Neural progenitor cell (in vitro differentiated cells): Measurements from ENCODE around the gene SLC2A5. TPM values are rescaled to one million over a fixed set of nuclear protein-coding genes. Genes with fewer than 3 reads are reported as not detected.

ENCODE experiments used
- DNase-seq: peaks from one replicate; pipeline ENCODE4 v3.0.0-alpha.2; 2016; ENCODE audit warnings: low spot score
- H2AFZ ChIP-seq: fragments of 200-600 bp; sonication (generic); replicated peaks from 2 replicates; pipeline ENCODE4 v1.6.1; 2016; ENCODE audit warnings: antibody characterized with exemption
- H3F3A ChIP-seq: fragments of 200-600 bp; sonication (generic); 2 replicates; pipeline ENCODE4 v1.6.1; 2016; ENCODE audit warnings: antibody characterized with exemption, low read depth
- H3K27ac ChIP-seq: fragments of 200-600 bp; sonication (generic); 2 replicates; pipeline ENCODE4 v1.5.1; 2016; ENCODE audit warnings: mild to moderate bottlenecking
- H3K27me3 ChIP-seq: fragments of 200-600 bp; sonication (generic); 2 replicates; pipeline ENCODE4 v1.6.1; 2016; ENCODE audit warnings: mild to moderate bottlenecking, moderate library complexity
- H3K36me3 ChIP-seq: fragments of 200-600 bp; sonication (generic); 2 replicates; pipeline ENCODE4 v1.5.1; 2016
- H3K4me1 ChIP-seq: fragments of 200-600 bp; sonication (generic); 2 replicates; pipeline ENCODE4 v1.6.1; 2016; ENCODE audit warnings: mixed run types
- H3K4me2 ChIP-seq: fragments of 200-600 bp; sonication (generic); 2 replicates; pipeline ENCODE4 v1.6.1; 2016
- H3K4me3 ChIP-seq: fragments of 200-600 bp; sonication (generic); 2 replicates; pipeline ENCODE4 v1.5.1; 2016
- H3K79me2 ChIP-seq: fragments of 200-600 bp; sonication (generic); 2 replicates; pipeline ENCODE4 v1.6.1; 2016; ENCODE audit warnings: low read depth
- H3K9ac ChIP-seq: fragments of 200-600 bp; sonication (generic); 2 replicates; pipeline ENCODE4 v1.6.1; 2016
- H3K9me3 ChIP-seq: fragments of 200-600 bp; sonication (generic); 2 replicates; pipeline ENCODE4 v1.5.1; 2016; ENCODE audit warnings: low read depth
- H4K20me1 ChIP-seq: fragments of 200-600 bp; sonication (generic); 2 replicates; pipeline ENCODE4 v1.6.1; 2016; ENCODE audit warnings: low read depth
- H3K27ac Mint-ChIP-seq: 3 replicates; pipeline ENCODE4 v1.8.0; 2021; ENCODE audit warnings: mixed read lengths
- H3K27me3 Mint-ChIP-seq: 2 replicates; pipeline ENCODE4 v1.8.0; 2022; ENCODE audit warnings: low read depth, mild to moderate bottlenecking, inconsistent platforms, moderate library complexity, mixed read lengths; ENCODE audit not compliant: insufficient read depth
- H3K36me3 Mint-ChIP-seq: 3 replicates; pipeline ENCODE4 v1.8.0; 2021; ENCODE audit warnings: mixed read lengths
- H3K4me1 Mint-ChIP-seq: 3 replicates; pipeline ENCODE4 v1.8.0; 2021; ENCODE audit warnings: mixed read lengths
- H3K4me3 Mint-ChIP-seq: 3 replicates; pipeline ENCODE4 v1.8.0; 2021; ENCODE audit warnings: mild to moderate bottlenecking, moderate library complexity, mixed read lengths
- H3K9me3 Mint-ChIP-seq: 3 replicates; pipeline ENCODE4 v1.8.0; 2020; ENCODE audit warnings: mixed read lengths
- CTCF ChIP-seq: fragments of 200-600 bp; sonication (generic); IDR thresholded peaks from 2 replicates; pipeline ENCODE4 v1.5.1; 2017; ENCODE audit warnings: antibody characterized with exemption, mild to moderate bottlenecking
- EZH2 ChIP-seq: fragments of 200-600 bp; sonication (generic); IDR thresholded peaks from 2 replicates; pipeline ENCODE4 v1.6.1; 2017; ENCODE audit warnings: antibody characterized with exemption, mild to moderate bottlenecking, moderate library complexity
- EZH2phosphoT487 ChIP-seq: fragments of 200-600 bp; sonication (generic); IDR thresholded peaks from 2 replicates; pipeline ENCODE4 v1.6.1; 2017; ENCODE audit warnings: antibody characterized with exemption
- total RNA-seq: library from RNA; depleted of rRNA; stranded (reverse); fragments of >200 nt; gene quantifications from 2 replicates; pipeline ENCODE4 v1.2.3, GENCODE V29; 2015; ENCODE audit warnings: low replicate concordance

Gene SLC2A5
- total RNA-seq, 1 donor from 2014 or later = not detected

DNA sequence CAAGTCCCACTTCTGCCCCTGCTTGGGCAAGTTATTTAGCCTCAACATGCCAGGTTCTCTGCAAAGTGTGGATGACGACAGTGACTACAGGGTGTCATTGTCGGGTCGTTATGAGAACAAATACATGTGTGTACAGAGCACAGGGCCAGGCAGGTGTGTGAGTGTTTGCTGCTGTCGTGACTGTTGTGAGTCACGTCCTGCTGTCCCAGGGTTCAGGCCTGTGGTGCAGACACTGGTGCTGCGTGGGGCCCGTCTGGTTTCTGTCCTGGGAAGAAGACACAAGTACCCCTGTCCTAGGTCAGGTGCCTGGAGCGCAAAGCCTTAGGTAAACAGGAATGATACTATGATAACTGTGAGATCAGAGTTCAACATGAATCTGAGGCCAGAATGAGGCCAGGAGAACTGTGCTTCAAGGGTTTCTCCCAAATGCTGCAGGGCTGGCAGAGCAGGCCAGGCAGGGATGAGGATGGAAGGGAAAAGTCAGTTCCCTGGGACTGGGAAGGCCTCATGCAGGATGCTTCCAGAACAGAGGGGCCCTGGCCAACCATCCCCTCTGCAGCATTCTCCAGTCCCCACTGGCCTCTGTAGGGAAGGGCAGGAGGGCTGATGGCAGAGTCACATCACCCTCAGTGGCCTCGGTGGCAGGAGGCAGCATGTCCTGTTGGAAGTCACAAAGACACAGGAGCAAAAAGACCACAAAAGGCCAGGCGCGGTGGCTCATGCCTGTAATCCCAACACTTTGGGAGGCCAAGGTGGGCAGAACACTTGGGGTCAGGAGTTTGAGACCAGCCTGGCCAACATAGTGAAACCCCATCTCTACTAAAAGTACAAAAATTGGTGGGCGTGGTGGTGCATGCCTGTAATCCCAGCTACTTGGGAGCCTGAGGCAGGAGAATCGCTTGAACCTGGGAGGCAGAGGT is 43.8 kb upstream of the SLC2A5 start:
- peaks cover 6% of the 10 kb centered on the region for H3K4me1 Mint-ChIP-seq
- Histone ChIP-seq H3K27ac (no peak overlapping the region), H3F3A (peaks cover 7% of the 10 kb centered on the region), H3K9ac (no peak overlapping the region), H4K20me1 (no peaks in the 10 kb centered on the region), H3K4me2 (no peak overlapping the region), H3K4me1 (no peaks in the 10 kb centered on the region), H3K79me2 (no peaks in the 10 kb centered on the region), H3K9me3 (no peaks in the 10 kb centered on the region), H2AFZ (no peak overlapping the region), H3K36me3 (no peaks in the 10 kb centered on the region), H3K4me3 (no peak overlapping the region), H3K27me3 (no peaks in the 10 kb centered on the region)
- no peaks in the 10 kb centered on the region for H3K9me3 Mint-ChIP-seq
- H3K4me3 Mint-ChIP-seq = no peak overlapping the region
- H3K27me3 Mint-ChIP-seq = peaks cover 4% of the 10 kb centered on the region
- no peak for TF ChIP-seq EZH2phosphoT487
- TF ChIP-seq CTCF = no peak
- TF ChIP-seq EZH2 = no peak
- no peaks in the 10 kb centered on the region for H3K36me3 Mint-ChIP-seq
- no peak for DNase-seq
- H3K27ac Mint-ChIP-seq = no peak overlapping the region

DNA sequence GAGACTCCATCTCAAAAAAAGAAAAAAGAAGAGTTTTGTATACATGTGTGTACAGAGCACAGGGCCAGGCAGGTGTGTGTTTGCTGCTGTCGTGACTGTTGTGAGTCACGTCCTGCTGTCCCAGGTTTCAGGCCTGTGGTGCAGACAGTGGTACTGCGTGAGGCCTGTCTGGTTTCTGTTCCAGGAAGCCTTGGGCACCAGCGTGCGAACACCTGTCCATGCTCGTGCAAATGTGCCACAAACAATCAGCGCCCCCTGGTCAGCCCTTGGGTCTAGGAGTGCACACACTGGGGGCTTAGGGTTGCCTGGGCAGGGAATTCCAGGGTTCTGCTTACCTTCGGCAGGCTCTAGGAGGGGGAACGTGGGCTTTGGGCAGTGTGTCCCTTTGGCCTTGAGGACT is 42.5 kb upstream of the SLC2A5 start:
- peaks cover 7% of the 10 kb centered on the region for H3F3A ChIP-seq
- no peak overlapping the region for H3K4me3 ChIP-seq
- no peak overlapping the region for H3K27ac ChIP-seq
- DNase-seq = no peak
- Mint-ChIP-seq H3K4me3 (no peak overlapping the region), H3K27me3 (peaks cover 6% of the 10 kb centered on the region), H3K9me3 (no peaks in the 10 kb centered on the region), H3K36me3 (no peaks in the 10 kb centered on the region), H3K4me1 (peaks cover 6% of the 10 kb centered on the region), H3K27ac (no peak overlapping the region)
- H3K4me1 ChIP-seq = no peaks in the 10 kb centered on the region
- H3K79me2 ChIP-seq = no peaks in the 10 kb centered on the region
- no peak overlapping the region for H3K4me2 ChIP-seq
- no peaks in the 10 kb centered on the region for H4K20me1 ChIP-seq
- H3K36me3 ChIP-seq = no peaks in the 10 kb centered on the region
- H3K27me3 ChIP-seq = no peaks in the 10 kb centered on the region
- no peak overlapping the region for H3K9ac ChIP-seq
- TF ChIP-seq EZH2 (no peak), CTCF (no peak), EZH2phosphoT487 (no peak)
- no peaks in the 10 kb centered on the region for H3K9me3 ChIP-seq
- H2AFZ ChIP-seq = no peak overlapping the region

- H3K79me2 ChIP-seq = no peaks in the 10 kb centered on the region
- no peaks in the 10 kb centered on the region for H3K36me3 ChIP-seq
- TF ChIP-seq CTCF (no peak), EZH2 (no peak), EZH2phosphoT487 (no peak)
- Mint-ChIP-seq H3K36me3 (no peaks in the 10 kb centered on the region), H3K27ac (no peak overlapping the region), H3K4me3 (no peak overlapping the region), H3K9me3 (no peaks in the 10 kb centered on the region), H3K27me3 (peaks cover 6% of the 10 kb centered on the region), H3K4me1 (peaks cover 7% of the 10 kb centered on the region)
- H3K4me2 ChIP-seq = no peak overlapping the region
- DNase-seq = no peak
- no peaks in the 10 kb centered on the region for H3K4me1 ChIP-seq
- H3K27me3 ChIP-seq = no peaks in the 10 kb centered on the region
- no peak overlapping the region for H3K9ac ChIP-seq
- peaks cover 7% of the 10 kb centered on the region for H3F3A ChIP-seq
- no peak overlapping the region for H3K4me3 ChIP-seq
- H3K27ac ChIP-seq = no peak overlapping the region
- H2AFZ ChIP-seq = no peak overlapping the region
- H4K20me1 ChIP-seq = no peaks in the 10 kb centered on the region
- H3K9me3 ChIP-seq = no peaks in the 10 kb centered on the region
Measured at GRCh38 chr1:9111357-9111691, 41.9 kb upstream of the SLC2A5 start.
